Panc1 (cell line): ENCODE measurements around the gene SUPT3H. TPM values are rescaled to one million over a fixed set of nuclear protein-coding genes. Genes with fewer than 3 reads are reported as not detected.

Experiments used
- ATAC-seq: fragments of 200-7000 bp; cut with Tn5 transposase; 2 replicates; pipeline ENCODE4 v1.9.1; 2020; ENCODE audit warnings: mild to moderate bottlenecking, moderate library complexity
- BruUV-seq: library from RNA; stranded (reverse); fragments of 400-500 nt; replicated peaks from 2 replicates; lab custom pipeline; 2021; lab: Mats Ljungman, UMichigan
- CTCF ChIA-PET: fragments of 300-600 bp; sonication (Branson Sonifier 250); formaldehyde crosslinking; loops from one replicate; lab custom pipeline; 2022; ENCODE audit warnings: antibody characterized with exemption; lab: Charles Lee
- POLR2A ChIA-PET: fragments of 300-600 bp; sonication (Branson Sonifier 250); formaldehyde crosslinking; loops from one replicate; lab custom pipeline; 2022; ENCODE audit warnings: antibody characterized with exemption; lab: Charles Lee
- DNase-seq: peaks from one replicate; pipeline ENCODE4 v3.0.0-alpha.2; 2010; ENCODE audit warnings: low read depth, low spot score
- H3K27ac ChIP-seq: 2 replicates; pipeline ENCODE4 v1.5.1; 2011; ENCODE audit warnings: mild to moderate bottlenecking, low read length, inconsistent platforms
- H3K27me3 ChIP-seq: fragments of 200-500 bp; sonication (Bioruptor generic); 2 replicates; pipeline ENCODE4 v1.6.0; 2014; ENCODE audit warnings: low read length, inconsistent platforms; ENCODE audit not compliant: control insufficient read depth, insufficient read depth
- H3K36me3 ChIP-seq: fragments of 200-500 bp; sonication (Bioruptor generic); 2 replicates; pipeline ENCODE4 v1.5.1; 2014; ENCODE audit warnings: inconsistent platforms, mild to moderate bottlenecking, low read length, moderate library complexity; ENCODE audit not compliant: control insufficient read depth, insufficient read depth
- H3K4me1 ChIP-seq: 2 replicates; pipeline ENCODE4 v1.5.1; 2011; ENCODE audit warnings: inconsistent platforms, mild to moderate bottlenecking, low read length, moderate library complexity; ENCODE audit not compliant: control insufficient read depth, insufficient read depth
- H3K4me3 ChIP-seq, 2 experiments: 2 replicates each; pipeline ENCODE4 v1.5.1; 2011 to 2012; ENCODE audit warnings: low read depth in 2 of 2, low read length in 2 of 2, mild to moderate bottlenecking in 2 of 2, inconsistent platforms in 1 of 2, moderate library complexity in 1 of 2
- H3K9me3 ChIP-seq: fragments of 200-500 bp; sonication (Bioruptor generic); 2 replicates; pipeline ENCODE4 v1.5.1; 2014; ENCODE audit warnings: low read depth, mild to moderate bottlenecking, inconsistent platforms, low read length, moderate library complexity; ENCODE audit not compliant: control insufficient read depth, insufficient read depth
- POLR2AphosphoS5 ChIP-seq: IDR thresholded peaks from 2 replicates; pipeline ENCODE4 v1.6.1; 2012; ENCODE audit warnings: mild to moderate bottlenecking, low read depth, low read length, moderate library complexity
- SIN3A ChIP-seq: IDR thresholded peaks from 2 replicates; pipeline ENCODE4 v1.6.1; 2012; ENCODE audit warnings: low read depth, mild to moderate bottlenecking, low read length, moderate library complexity, borderline replicate concordance; ENCODE audit not compliant: insufficient read depth
- TCF7L2 ChIP-seq: IDR thresholded peaks from 2 replicates; pipeline ENCODE4 v1.6.1; 2011; ENCODE audit warnings: mild to moderate bottlenecking, low read depth, low read length, inconsistent platforms
- in situ Hi-C: cut with HindIII; loops from 2 replicates; pipeline ENCODE4 v1.10.0; 2016; ENCODE audit warnings: low sequenced_read_pairs, low pct_unique_long_range_greater_than_20kb
- intact Hi-C: fragments of 100-400 bp; cut with micrococcal nuclease; formaldehyde crosslinking; loops from one replicate; pipeline ENCODE4 v1.10.0; 2022; ENCODE audit not compliant: unreplicated experiment
- total RNA-seq: library from RNA; stranded (reverse); gene quantifications from one replicate; pipeline ENCODE4 v1.2.1, GENCODE V29; 2021; ENCODE audit not compliant: unreplicated experiment
- TF ChIP-seq, protein P1 (sequence below): fragments of 450-650 bp; IDR thresholded peaks from 2 replicates; pipeline ENCODE4 v1.5.1; 2017; ENCODE audit warnings: mild to moderate bottlenecking
- TF ChIP-seq, protein P2 (sequence below), 2 experiments: IDR thresholded peaks; 2 replicates each; pipeline ENCODE4 v1.6.1; 2011 to 2012; ENCODE audit warnings: low read depth in 2 of 2, control low read depth in 1 of 2, low read length in 1 of 2, mild to moderate bottlenecking in 1 of 2, moderate library complexity in 1 of 2; ENCODE audit not compliant: insufficient read depth in 1 of 2

The SUPT3H gene
- total RNA-seq, 1 experiment from 2014 or later, result 11.0 TPM

DNA sequence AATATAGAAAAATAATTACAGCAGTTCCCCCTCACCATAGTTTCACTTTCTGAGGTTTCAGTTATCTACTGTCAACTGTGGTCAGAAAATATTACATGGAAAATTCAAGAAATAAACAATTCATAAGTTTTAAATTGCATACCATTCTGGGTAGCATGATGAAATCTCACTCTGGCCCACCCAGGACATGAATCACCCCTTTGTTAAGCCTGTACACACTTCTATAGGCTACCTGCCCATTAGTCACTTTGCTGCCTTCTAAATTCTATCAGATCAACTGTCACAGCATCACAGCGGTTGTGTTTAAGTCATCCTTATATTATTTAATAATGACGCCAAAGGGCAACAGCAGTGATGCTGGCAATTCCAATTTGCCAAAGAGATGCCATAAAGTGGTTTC lies 189.9 kb downstream of the SUPT3H start:
- H3K27me3 ChIP-seq, result no peaks in the 10 kb centered on the region
- no peak for TF ChIP-seq POLR2AphosphoS5
- TF ChIP-seq, protein P1, sequence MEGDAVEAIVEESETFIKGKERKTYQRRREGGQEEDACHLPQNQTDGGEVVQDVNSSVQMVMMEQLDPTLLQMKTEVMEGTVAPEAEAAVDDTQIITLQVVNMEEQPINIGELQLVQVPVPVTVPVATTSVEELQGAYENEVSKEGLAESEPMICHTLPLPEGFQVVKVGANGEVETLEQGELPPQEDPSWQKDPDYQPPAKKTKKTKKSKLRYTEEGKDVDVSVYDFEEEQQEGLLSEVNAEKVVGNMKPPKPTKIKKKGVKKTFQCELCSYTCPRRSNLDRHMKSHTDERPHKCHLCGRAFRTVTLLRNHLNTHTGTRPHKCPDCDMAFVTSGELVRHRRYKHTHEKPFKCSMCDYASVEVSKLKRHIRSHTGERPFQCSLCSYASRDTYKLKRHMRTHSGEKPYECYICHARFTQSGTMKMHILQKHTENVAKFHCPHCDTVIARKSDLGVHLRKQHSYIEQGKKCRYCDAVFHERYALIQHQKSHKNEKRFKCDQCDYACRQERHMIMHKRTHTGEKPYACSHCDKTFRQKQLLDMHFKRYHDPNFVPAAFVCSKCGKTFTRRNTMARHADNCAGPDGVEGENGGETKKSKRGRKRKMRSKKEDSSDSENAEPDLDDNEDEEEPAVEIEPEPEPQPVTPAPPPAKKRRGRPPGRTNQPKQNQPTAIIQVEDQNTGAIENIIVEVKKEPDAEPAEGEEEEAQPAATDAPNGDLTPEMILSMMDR, result no peak
- TF ChIP-seq, protein P2, sequence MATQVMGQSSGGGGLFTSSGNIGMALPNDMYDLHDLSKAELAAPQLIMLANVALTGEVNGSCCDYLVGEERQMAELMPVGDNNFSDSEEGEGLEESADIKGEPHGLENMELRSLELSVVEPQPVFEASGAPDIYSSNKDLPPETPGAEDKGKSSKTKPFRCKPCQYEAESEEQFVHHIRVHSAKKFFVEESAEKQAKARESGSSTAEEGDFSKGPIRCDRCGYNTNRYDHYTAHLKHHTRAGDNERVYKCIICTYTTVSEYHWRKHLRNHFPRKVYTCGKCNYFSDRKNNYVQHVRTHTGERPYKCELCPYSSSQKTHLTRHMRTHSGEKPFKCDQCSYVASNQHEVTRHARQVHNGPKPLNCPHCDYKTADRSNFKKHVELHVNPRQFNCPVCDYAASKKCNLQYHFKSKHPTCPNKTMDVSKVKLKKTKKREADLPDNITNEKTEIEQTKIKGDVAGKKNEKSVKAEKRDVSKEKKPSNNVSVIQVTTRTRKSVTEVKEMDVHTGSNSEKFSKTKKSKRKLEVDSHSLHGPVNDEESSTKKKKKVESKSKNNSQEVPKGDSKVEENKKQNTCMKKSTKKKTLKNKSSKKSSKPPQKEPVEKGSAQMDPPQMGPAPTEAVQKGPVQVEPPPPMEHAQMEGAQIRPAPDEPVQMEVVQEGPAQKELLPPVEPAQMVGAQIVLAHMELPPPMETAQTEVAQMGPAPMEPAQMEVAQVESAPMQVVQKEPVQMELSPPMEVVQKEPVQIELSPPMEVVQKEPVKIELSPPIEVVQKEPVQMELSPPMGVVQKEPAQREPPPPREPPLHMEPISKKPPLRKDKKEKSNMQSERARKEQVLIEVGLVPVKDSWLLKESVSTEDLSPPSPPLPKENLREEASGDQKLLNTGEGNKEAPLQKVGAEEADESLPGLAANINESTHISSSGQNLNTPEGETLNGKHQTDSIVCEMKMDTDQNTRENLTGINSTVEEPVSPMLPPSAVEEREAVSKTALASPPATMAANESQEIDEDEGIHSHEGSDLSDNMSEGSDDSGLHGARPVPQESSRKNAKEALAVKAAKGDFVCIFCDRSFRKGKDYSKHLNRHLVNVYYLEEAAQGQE (IDR thresholded peaks at IDR 0.05; ENCODE audit: insufficient read depth in 1 of 2, low read depth in 2 of 2, low read length in 1 of 2), result no peak
- no peak for TF ChIP-seq SIN3A
- TF ChIP-seq TCF7L2, result no peak
- H3K9me3 ChIP-seq, result no peaks in the 10 kb centered on the region
- in situ Hi-C loops, result no loop called here
- no peaks in the 10 kb centered on the region for H3K36me3 ChIP-seq
- ATAC-seq (no peak), DNase-seq (no peak)
- BruUV-seq, result no TSS peak
- ChIA-PET POLR2A (no interaction called here), CTCF (no interaction called here)
- H3K27ac ChIP-seq, result no peak overlapping the region
- intact Hi-C loops, result no loop called here
- H3K4me1 ChIP-seq, result no peaks in the 10 kb centered on the region
- no peak overlapping the region for H3K4me3 ChIP-seq

DNA sequence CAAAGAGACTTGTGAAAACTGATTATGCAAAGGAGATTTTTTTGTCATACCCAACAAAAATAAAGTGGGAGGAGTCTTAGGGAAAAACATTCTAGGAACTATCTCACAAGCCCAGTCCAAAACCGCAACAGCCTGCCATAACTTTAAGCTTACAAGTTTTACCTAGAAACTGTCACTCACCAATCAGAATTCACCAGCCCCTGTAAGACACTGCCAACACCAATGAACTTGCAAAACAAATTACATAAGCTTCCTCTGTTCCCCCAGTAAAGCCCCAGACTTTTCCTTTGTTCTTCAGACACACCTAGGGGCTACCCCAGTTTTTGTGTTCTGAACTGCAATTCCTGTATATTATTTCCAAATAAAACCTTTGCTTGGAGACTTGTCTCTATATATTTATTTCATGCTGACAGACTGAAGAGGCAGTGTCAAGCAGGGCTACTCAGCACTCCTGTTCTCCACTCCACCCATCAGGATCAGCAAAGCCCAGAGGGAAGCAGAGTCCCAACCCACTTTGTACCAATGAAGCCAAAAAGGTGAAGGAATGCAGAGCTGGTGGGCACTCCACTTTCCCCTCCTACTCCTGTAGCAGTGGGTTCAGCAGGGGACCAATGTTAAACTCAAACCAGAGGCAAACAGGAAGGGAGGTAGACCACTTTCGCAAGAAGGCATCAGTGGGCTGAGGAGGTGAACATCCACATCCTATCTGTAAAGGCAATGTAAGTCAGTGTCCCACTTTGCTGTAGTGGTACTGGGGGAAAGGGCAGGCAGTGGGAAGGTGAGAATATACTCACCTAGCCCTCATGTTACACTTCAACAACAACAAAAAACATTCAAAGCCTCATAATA lies 192.1 kb downstream of the SUPT3H start:
- BruUV-seq, result no TSS peak
- ChIA-PET POLR2A (no interaction called here), CTCF (no interaction called here)
- ATAC-seq (no peak), DNase-seq (no peak)
- intact Hi-C loops (no loop called here), in situ Hi-C loops (no loop called here)
- Histone ChIP-seq H3K4me3 (no peak overlapping the region), H3K27me3 (no peaks in the 10 kb centered on the region), H3K9me3 (no peaks in the 10 kb centered on the region), H3K4me1 (no peaks in the 10 kb centered on the region), H3K27ac (no peak overlapping the region), H3K36me3 (no peaks in the 10 kb centered on the region)
- TF ChIP-seq, protein P1, result no peak
- TF ChIP-seq, protein P2 (IDR thresholded peaks at IDR 0.05; ENCODE audit: insufficient read depth in 1 of 2, low read depth in 2 of 2, low read length in 1 of 2), result no peak
- TF ChIP-seq TCF7L2, result no peak
